GM12891 (cell line): ENCODE results near the gene C4orf50.

Experiments
- DNase-seq: peaks from one replicate; pipeline ENCODE4 v3.0.0; 2011; ENCODE audit warnings: low spot score; ENCODE audit not compliant: insufficient read length
- FAIRE-seq: peaks from 2 replicates; lab custom pipeline; 2011; peaks lifted over from hg19 to GRCh38; lab: Jason Lieb, UNC
- PAX5 ChIP-seq: IDR thresholded peaks from 2 replicates; pipeline ENCODE4 v1.6.1; 2011; ENCODE audit warnings: low read length, moderate library complexity, mild to moderate bottlenecking; ENCODE audit not compliant: insufficient read depth, severe bottlenecking
- POLR2A ChIP-seq: IDR thresholded peaks from 2 replicates; pipeline ENCODE4 v1.6.1; 2011; ENCODE audit warnings: low read depth, low read length, control low read depth
- POLR2AphosphoS5 ChIP-seq: IDR thresholded peaks from 2 replicates; pipeline ENCODE4 v1.6.1; 2011; ENCODE audit warnings: low read depth, low read length, control low read depth
- POU2F2 ChIP-seq: IDR thresholded peaks from 2 replicates; pipeline ENCODE4 v1.6.1; 2011; ENCODE audit warnings: low read depth, mild to moderate bottlenecking, control low read depth, low read length, moderate library complexity
- SPI1 ChIP-seq: IDR thresholded peaks from 2 replicates; pipeline ENCODE4 v1.6.1; 2011; ENCODE audit warnings: low read depth, low read length, control low read depth
- TAF1 ChIP-seq: IDR thresholded peaks from 2 replicates; pipeline ENCODE4 v1.6.1; 2011; ENCODE audit warnings: low read depth, low read length, control low read depth

The C4orf50 gene

DNA sequence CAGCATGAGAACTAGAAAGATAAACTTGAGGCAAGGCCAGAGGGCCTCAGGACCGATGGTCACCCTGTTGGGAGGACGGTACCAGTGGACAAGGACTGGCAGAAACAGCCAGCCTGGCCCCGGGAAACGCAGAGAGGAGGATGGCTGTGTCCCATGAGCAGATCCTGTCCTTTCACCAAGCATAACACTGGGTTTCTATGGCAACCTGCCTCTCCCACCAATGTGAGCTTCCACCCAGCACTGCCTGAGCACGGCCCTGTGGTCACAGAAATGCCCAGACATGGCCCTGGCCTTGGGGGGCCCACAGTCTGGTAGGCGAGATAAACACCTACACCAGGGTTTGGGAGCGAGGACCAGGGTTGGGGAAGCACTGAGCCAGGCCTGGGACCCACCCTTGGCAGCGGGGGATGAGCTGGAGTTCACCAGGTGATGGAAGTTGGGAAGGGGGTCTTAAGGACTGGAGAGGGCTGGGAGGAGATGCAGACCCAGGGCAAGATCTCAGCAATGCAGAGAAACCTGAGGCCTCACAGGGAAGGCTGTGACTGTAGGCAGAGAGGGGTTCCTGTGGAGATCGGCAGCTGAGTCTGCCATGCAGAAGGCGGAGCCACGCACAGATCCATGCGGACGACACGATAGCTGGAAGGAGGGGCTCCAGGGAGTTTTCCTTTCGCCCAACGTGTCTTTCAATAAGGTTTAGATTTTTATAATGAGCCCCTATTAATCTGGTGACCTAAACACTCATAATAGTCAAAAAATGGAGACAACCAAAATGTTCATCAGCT is 92.6 kb downstream of the C4orf50 start:
- TF ChIP-seq TAF1 (no peak), POU2F2 (no peak), POLR2A (no peak), SPI1 (no peak), POLR2AphosphoS5 (no peak), PAX5 (no peak)
- FAIRE-seq (no peak), DNase-seq (no peak)

- no peak for DNase-seq
- FAIRE-seq = no peak
- TF ChIP-seq TAF1 (no peak), PAX5 (no peak), POLR2AphosphoS5 (no peak), POU2F2 (no peak), SPI1 (no peak), POLR2A (no peak)
These were observed 93.6 kb downstream of the C4orf50 start for GRCh38 chr4:5924461-5925125.

DNA sequence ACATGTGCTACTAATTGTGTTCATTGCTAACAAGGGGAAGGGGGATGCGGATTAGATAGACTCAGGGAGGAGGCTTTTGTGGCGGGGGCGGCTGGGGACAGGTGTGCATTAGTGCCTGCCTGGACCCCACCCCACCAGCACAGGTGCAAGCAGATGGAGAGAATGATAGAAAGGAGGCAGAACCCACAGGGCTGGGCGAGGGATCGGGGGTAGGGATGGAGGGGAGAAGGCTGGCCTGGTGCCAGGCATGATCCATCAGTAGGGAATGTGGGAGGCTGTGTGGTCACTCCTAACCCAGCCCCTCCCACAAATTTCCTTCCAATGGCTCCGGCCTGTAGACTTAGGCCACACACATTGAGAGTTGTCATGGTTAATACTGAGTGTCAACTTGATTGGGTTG is 94.9 kb downstream of the C4orf50 start:
- no peak for DNase-seq
- TF ChIP-seq SPI1 = no peak
- no peak for TF ChIP-seq TAF1
- TF ChIP-seq POU2F2 = no peak
- TF ChIP-seq PAX5 = no peak
- TF ChIP-seq POLR2A = no peak
- TF ChIP-seq POLR2AphosphoS5 = no peak
- no peak for FAIRE-seq

DNA sequence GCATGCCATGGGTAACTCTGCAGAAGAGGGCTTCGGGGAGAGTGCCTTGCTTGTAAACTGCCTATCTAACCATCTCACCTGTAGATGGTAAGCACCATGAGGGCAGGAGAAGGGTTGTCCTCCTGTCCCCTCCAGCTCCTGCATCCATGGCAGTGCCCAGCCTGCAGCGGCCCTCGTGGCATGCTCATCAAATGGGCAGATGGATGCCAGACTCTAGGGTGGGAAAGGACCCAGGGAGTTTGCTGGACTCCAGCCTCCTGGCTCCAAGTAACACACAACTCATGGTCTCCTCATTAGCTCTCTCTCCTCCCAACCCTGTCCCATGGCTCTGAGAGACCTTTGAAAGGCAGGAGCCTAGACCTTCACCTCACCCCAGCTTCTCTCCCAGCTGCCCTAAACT is 95.7 kb downstream of the C4orf50 start:
- FAIRE-seq = no peak
- TF ChIP-seq SPI1 (no peak), POLR2AphosphoS5 (no peak), POLR2A (no peak), POU2F2 (no peak), TAF1 (no peak), PAX5 (no peak)

GRCh38 chr4:5921981-5922380 is 96.2 kb downstream of the C4orf50 start:
- TF ChIP-seq PAX5 (no peak), POLR2A (no peak), TAF1 (no peak), SPI1 (no peak), POU2F2 (no peak), POLR2AphosphoS5 (no peak)
- no peak for FAIRE-seq

More for the DNA sequence above, 95.7 kb downstream of the C4orf50 start:
- DNase-seq = no peak

GRCh38 chr4:5921101-5921980 is 96.9 kb downstream of the C4orf50 start:
- TF ChIP-seq POU2F2 (no peak), TAF1 (no peak), SPI1 (no peak), POLR2A (no peak), POLR2AphosphoS5 (no peak), PAX5 (no peak)
- DNase-seq (no peak), FAIRE-seq (no peak)

More at GRCh38 chr4:5921981-5922380, 96.2 kb downstream of the C4orf50 start:
- DNase-seq = no peak

- TF ChIP-seq TAF1 = no peak
- TF ChIP-seq POU2F2 = no peak
- TF ChIP-seq POLR2AphosphoS5 = no peak
- TF ChIP-seq PAX5 = no peak
- no peak for TF ChIP-seq POLR2A
- no peak for TF ChIP-seq SPI1
- FAIRE-seq = no peak
- DNase-seq = no peak
These were observed 98.7 kb downstream of the C4orf50 start for GRCh38 chr4:5919571-5919970.

GRCh38 chr4:5919044-5919443 is 99.2 kb downstream of the C4orf50 start:
- no peak for DNase-seq
- no peak for FAIRE-seq
- TF ChIP-seq POLR2AphosphoS5 (no peak), TAF1 (no peak), POLR2A (no peak), POU2F2 (no peak), SPI1 (no peak), PAX5 (no peak)
